NOMO-1 treated with DMSO at 0.1 percent for 48 hours (cell line): ENCODE results near the gene LAPTM5.
A peak's percentile ranks its signal among the peaks of the same experiment; 100 is the strongest.

ENCODE experiments used
- DNase-seq: peaks from one replicate; lab custom pipeline; 2025; ENCODE audit not compliant: unreplicated experiment; lab: John Stamatoyannopoulos, UW

LAPTM5 gene

GRCh38 chr1:30787266-30787665, 29.7 kb upstream of the LAPTM5 start:
- no peak for DNase-seq

- DNase-seq: no peak
Measured at GRCh38 chr1:30786264-30786991, 28.9 kb upstream of the LAPTM5 start.

- no peak for DNase-seq
Measured at GRCh38 chr1:30785714-30786113, 28.1 kb upstream of the LAPTM5 start.

DNA sequence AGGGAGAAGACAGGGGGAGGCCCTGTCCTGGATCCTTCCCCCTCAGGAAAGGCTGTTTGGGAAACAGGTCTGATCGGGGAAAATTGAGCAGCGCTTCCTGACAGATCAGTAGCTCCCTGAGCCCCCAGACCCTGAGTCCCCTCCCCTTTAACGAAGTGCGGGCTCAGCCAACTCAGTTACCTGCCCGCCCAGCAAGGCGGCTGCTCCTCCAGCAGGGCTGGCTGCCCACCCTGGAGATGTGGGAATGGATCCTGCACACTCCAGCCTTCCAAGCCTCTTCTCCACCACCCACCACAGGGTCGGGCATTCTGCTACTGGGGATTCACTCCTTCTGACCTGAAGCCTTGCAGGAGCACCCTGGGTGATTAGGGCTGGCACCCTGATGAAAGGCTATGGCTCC, 27.6 kb upstream of the LAPTM5 start:
- no peak for DNase-seq

- peak; percentile 90 for DNase-seq
Measured at GRCh38 chr1:30783256-30783915, 25.8 kb upstream of the LAPTM5 start.

- DNase-seq: peak; percentile 36
Measured at GRCh38 chr1:30782361-30783255, 25.0 kb upstream of the LAPTM5 start.

GRCh38 chr1:30781906-30782305, 24.3 kb upstream of the LAPTM5 start:
- DNase-seq: no peak

DNA sequence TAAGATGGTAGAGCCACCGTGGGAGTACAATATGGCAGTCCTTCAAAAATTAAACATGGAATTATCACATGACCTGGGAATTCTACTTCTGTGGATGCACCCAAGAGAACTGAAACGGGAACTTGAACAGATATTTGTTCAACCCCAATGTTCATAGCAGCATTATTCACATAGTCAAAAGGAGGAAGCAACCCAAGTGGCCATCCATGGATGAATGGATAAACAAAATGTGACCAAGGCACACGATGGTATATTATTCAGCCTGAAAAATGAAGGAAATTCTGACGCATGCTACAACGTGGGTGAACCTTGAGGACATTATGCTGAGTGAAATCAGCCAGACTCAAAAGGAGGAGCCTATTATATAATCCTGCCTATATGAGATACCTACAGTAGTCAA, 22.8 kb upstream of the LAPTM5 start:
- peak; percentile 23 for DNase-seq

DNA sequence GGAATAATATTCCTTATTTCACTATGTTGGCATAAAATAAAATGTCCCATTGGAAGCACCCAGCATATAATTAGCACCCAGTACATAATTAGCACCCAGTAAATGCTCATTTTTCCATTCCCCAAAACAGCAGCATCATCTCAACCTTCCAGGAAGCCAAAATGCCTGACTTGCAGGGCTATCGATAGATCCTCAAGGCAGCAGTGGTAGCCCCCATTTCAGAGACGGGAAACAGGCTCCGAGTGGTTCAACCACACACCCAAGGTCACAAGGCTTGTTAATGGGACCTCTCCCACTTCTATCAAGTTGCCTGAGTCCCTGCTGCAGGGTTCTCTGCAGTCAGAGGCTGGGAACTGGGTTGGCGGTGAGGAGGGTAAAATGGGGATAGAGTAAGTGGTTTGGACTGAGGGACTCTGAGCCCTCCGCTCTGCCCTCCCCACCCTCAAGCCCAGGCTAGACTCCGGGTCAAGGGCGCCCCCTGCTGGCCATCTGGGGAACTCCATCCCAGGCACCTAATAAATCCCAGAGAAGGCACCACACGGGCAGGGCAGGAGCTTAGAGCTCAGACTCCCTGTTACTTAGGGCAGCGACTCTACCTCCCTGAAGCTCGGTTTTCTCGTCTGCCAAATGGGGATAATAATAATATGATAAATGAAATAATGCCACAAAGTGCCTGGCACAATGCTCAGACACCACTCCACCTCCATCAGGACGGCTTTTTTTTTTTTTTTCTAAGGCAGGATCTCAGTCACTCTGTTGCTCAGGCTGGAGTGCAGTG, 21.9 kb upstream of the LAPTM5 start:
- DNase-seq: peak; percentile 76

DNA sequence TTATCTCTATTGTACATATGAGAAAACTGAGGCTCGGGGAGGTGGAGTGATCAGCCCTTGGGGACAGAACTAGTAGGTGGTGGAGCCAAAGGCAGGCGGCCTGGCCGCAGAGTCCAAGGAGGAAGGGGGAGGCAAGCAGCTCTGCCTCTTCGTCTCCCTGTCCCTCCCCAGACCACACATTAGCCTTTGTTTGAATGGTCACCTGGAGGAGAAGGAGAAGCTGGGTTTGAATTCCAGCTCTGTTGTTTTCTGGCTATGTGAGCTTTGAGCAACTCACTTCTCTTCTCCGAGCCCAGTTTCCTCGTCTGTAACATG, 21.4 kb upstream of the LAPTM5 start:
- DNase-seq: no peak

GRCh38 chr1:30778154-30778978, 20.8 kb upstream of the LAPTM5 start:
- DNase-seq: peak; percentile 7

DNA sequence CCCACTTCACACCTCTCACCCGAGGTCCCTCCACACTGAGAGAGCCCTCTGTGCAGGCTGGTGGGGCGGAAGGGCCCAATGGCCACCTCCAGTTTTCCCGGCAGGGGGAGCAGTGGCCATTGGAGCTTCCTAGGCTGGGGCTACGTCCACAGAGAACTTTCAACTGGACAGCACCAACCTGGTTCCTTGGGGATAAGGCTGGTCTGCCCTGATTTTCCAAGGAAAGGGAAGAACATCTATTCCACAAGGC, 20.3 kb upstream of the LAPTM5 start:
- no peak for DNase-seq

DNA sequence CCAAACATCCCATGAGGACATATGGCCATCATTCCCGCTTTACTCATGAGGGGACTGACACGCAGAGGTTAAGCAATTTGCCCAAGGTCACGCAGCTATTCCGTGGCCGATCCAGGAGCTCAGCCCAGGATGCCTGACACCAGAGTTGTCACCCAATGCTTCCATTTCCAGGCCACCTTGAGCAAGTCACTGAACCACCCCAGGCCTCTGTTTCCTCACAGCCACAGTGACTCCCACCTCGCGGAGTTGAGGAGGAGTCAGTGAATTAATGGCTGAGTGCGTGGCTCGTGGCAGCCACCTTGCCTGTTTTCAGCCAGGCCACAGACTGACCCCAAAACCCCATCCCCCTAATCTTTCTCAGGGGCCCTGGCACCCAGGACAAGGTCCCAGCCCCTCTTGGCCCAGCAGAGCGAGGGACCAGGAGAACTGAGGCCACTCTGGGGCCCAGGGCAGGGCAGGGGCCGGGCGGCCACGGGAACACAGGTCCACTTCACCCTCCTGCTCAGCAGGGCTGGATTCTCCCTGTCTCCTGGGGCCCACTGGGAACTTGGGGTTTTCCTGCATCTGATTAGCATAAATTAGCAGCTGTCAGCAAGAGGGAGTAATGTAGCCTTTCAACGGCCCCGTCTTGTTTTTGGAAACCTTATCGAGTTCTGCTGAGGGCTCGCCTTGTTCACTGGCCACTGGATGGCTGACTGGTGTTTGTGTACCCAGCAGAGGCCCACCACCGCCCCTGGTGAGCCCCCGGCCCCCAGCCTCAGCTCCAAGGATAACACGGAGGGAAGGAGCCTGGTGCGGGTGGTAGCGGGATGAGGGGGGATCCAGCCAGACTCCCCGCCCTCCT, 19.7 kb upstream of the LAPTM5 start:
- DNase-seq: no peak

- DNase-seq: no peak
Measured at GRCh38 chr1:30776097-30777059, 18.8 kb upstream of the LAPTM5 start.

- DNase-seq: no peak
Measured at GRCh38 chr1:30775433-30775975, 17.9 kb upstream of the LAPTM5 start.

DNA sequence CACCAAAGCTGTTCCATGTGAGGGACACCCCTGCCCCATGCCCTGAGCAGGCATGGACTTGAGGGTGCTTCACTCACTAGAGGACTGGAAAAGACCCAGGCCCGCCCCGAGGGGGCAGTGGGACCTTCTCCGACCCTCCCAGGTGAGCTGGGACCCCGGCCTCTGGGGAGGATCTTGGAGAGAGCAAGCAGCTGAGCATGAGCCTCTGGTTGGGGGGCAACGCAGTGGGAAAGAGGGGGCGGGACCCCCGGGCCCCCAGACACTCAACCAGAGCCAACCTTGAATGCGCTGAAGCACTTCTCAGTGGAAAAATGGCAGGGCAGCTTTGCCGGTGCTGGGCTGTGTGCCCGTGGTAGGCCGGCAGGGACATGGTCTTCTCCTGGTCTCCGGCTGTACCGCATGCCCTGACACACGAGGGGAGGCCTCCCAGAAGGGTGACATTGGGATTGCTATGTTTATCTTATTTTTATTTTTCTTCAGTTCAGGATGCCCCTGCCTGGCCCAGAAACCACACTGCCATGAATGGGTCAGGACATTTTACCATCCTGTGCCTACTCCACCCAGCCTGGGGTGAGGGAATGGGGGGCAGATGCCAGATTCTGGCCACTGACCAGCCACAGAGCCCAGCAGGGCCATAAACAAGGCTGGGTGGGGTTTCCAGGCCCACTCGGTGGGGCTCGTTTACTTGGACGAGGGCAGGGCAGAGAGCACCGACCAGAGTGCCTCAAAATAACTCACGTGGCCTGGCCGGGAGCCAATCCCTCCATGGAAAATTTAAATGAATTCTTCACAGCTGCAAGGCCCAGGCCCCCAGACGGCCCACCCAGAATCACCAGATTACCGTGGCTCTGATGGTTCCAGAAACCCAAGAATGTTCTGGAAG, 17.2 kb upstream of the LAPTM5 start:
- no peak for DNase-seq

GRCh38 chr1:30773722-30774358, 16.3 kb upstream of the LAPTM5 start:
- DNase-seq: no peak
